ENCODE data around the gene NTRK3. TPM values are rescaled to one million over a fixed set of nuclear protein-coding genes. Genes with fewer than 3 reads are reported as not detected.

Gene NTRK3
- under 1 TPM in 1 of 2 donors, not detected in 1; 0.53 TPM for total RNA-seq

- Mint-ChIP-seq H3K4me3 (peak within 1 kb of the TSS; percentile 72), H3K27ac (no peak within 1 kb of the TSS), H3K27me3 (peaks cover 51% of the 10 kb centered on the region), H3K9me3 (no peaks in the 10 kb centered on the region), H3K36me3 (ENCODE audit: low read depth) (peaks cover 6% of the 10 kb centered on the region), H3K4me1 (peaks cover 4% of the 10 kb centered on the region)
- no peak for ATAC-seq (replicated peaks)
Observed at GRCh38 chr15:88256279-88257230, at the start of gene NTRK3. TSS of gene NTRK3 (minus strand) at chr15:88256739. CDS start at chr15:88256153, 586 bp downstream.

GRCh38 chr15:88303395-88303794, 46.9 kb upstream of the NTRK3 start:
- no peak for ATAC-seq (replicated peaks)
- peaks cover 12% of the 10 kb centered on the region for H3K27me3 Mint-ChIP-seq
- no peak overlapping the region for H3K27ac Mint-ChIP-seq
- no peak overlapping the region for H3K4me3 Mint-ChIP-seq
- H3K36me3 Mint-ChIP-seq (ENCODE audit: low read depth): no peaks in the 10 kb centered on the region
- no peaks in the 10 kb centered on the region for H3K4me1 Mint-ChIP-seq
- no peaks in the 10 kb centered on the region for H3K9me3 Mint-ChIP-seq

GRCh38 chr15:88302373-88302772, 45.8 kb upstream of the NTRK3 start:
- Mint-ChIP-seq H3K27me3 (peaks cover 7% of the 10 kb centered on the region), H3K36me3 (ENCODE audit: low read depth) (no peaks in the 10 kb centered on the region), H3K4me1 (no peaks in the 10 kb centered on the region), H3K4me3 (no peak overlapping the region), H3K9me3 (no peaks in the 10 kb centered on the region), H3K27ac (no peak overlapping the region)
- ATAC-seq (replicated peaks): no peak

- Mint-ChIP-seq H3K9me3 (no peaks in the 10 kb centered on the region), H3K27me3 (peaks cover 7% of the 10 kb centered on the region), H3K27ac (no peak overlapping the region), H3K36me3 (ENCODE audit: low read depth) (no peaks in the 10 kb centered on the region), H3K4me3 (no peak overlapping the region), H3K4me1 (no peaks in the 10 kb centered on the region)
- ATAC-seq (replicated peaks): no peak
Observed at GRCh38 chr15:88301311-88301710, 44.8 kb upstream of the NTRK3 start.

GRCh38 chr15:88300861-88301260, 44.3 kb upstream of the NTRK3 start:
- H3K4me3 Mint-ChIP-seq: no peak overlapping the region
- H3K27ac Mint-ChIP-seq: no peak overlapping the region
- H3K27me3 Mint-ChIP-seq: peaks cover 7% of the 10 kb centered on the region
- H3K9me3 Mint-ChIP-seq: no peaks in the 10 kb centered on the region
- no peak for ATAC-seq (replicated peaks)
- H3K36me3 Mint-ChIP-seq (ENCODE audit: low read depth): no peaks in the 10 kb centered on the region
- H3K4me1 Mint-ChIP-seq: no peaks in the 10 kb centered on the region

- H3K27ac Mint-ChIP-seq: no peak overlapping the region
- H3K36me3 Mint-ChIP-seq (ENCODE audit: low read depth): no peaks in the 10 kb centered on the region
- no peak for ATAC-seq (replicated peaks)
- no peak overlapping the region for H3K4me3 Mint-ChIP-seq
- H3K27me3 Mint-ChIP-seq: peaks cover 6% of the 10 kb centered on the region
- H3K9me3 Mint-ChIP-seq: no peaks in the 10 kb centered on the region
- H3K4me1 Mint-ChIP-seq: no peaks in the 10 kb centered on the region
Observed at GRCh38 chr15:88300089-88300488, 43.5 kb upstream of the NTRK3 start.

- H3K36me3 Mint-ChIP-seq (ENCODE audit: low read depth): no peaks in the 10 kb centered on the region
- H3K4me3 Mint-ChIP-seq: no peak overlapping the region
- ATAC-seq (replicated peaks): no peak
- no peaks in the 10 kb centered on the region for H3K4me1 Mint-ChIP-seq
- H3K27ac Mint-ChIP-seq: no peak overlapping the region
- H3K9me3 Mint-ChIP-seq: no peaks in the 10 kb centered on the region
- peaks cover 9% of the 10 kb centered on the region for H3K27me3 Mint-ChIP-seq
Observed at GRCh38 chr15:88299497-88299896, 43.0 kb upstream of the NTRK3 start.

- Mint-ChIP-seq H3K36me3 (ENCODE audit: low read depth) (no peaks in the 10 kb centered on the region), H3K4me3 (no peak overlapping the region), H3K27me3 (peaks cover 27% of the 10 kb centered on the region), H3K9me3 (no peaks in the 10 kb centered on the region), H3K27ac (no peak overlapping the region), H3K4me1 (no peaks in the 10 kb centered on the region)
- ATAC-seq (replicated peaks): no peak
Observed at GRCh38 chr15:88288661-88289060, 32.1 kb upstream of the NTRK3 start.

GRCh38 chr15:88288206-88288605, 31.7 kb upstream of the NTRK3 start:
- no peaks in the 10 kb centered on the region for H3K36me3 Mint-ChIP-seq (ENCODE audit: low read depth)
- no peaks in the 10 kb centered on the region for H3K4me1 Mint-ChIP-seq
- H3K27me3 Mint-ChIP-seq: peaks cover 31% of the 10 kb centered on the region

GRCh38 chr15:88284318-88284998, 27.9 kb upstream of the NTRK3 start:
- Mint-ChIP-seq H3K9me3 (no peaks in the 10 kb centered on the region), H3K27me3 (peaks cover 45% of the 10 kb centered on the region), H3K27ac (no peak overlapping the region), H3K4me3 (no peak overlapping the region), H3K36me3 (ENCODE audit: low read depth) (no peaks in the 10 kb centered on the region), H3K4me1 (no peaks in the 10 kb centered on the region)
- ATAC-seq (replicated peaks): no peak

More at GRCh38 chr15:88288206-88288605, 31.7 kb upstream of the NTRK3 start:
- Mint-ChIP-seq H3K27ac (no peak overlapping the region), H3K9me3 (no peaks in the 10 kb centered on the region), H3K4me3 (no peak overlapping the region)
- ATAC-seq (replicated peaks): no peak

GRCh38 chr15:88282614-88283013, 26.1 kb upstream of the NTRK3 start:
- H3K36me3 Mint-ChIP-seq (ENCODE audit: low read depth): no peaks in the 10 kb centered on the region
- H3K27me3 Mint-ChIP-seq: peaks cover 47% of the 10 kb centered on the region
- ATAC-seq (replicated peaks): no peak
- H3K9me3 Mint-ChIP-seq: no peaks in the 10 kb centered on the region
- no peaks in the 10 kb centered on the region for H3K4me1 Mint-ChIP-seq
- no peak overlapping the region for H3K4me3 Mint-ChIP-seq
- H3K27ac Mint-ChIP-seq: no peak overlapping the region

- Mint-ChIP-seq H3K36me3 (ENCODE audit: low read depth) (no peaks in the 10 kb centered on the region), H3K4me3 (no peak overlapping the region), H3K9me3 (no peaks in the 10 kb centered on the region), H3K27ac (no peak overlapping the region), H3K27me3 (peaks cover 26% of the 10 kb centered on the region), H3K4me1 (no peaks in the 10 kb centered on the region)
- ATAC-seq (replicated peaks): no peak
Observed at GRCh38 chr15:88276821-88277410, 20.4 kb upstream of the NTRK3 start.

- Mint-ChIP-seq H3K4me1 (no peaks in the 10 kb centered on the region), H3K9me3 (no peaks in the 10 kb centered on the region), H3K27ac (no peak overlapping the region), H3K36me3 (ENCODE audit: low read depth) (no peaks in the 10 kb centered on the region), H3K4me3 (no peak overlapping the region), H3K27me3 (peaks cover 27% of the 10 kb centered on the region)
- no peak for ATAC-seq (replicated peaks)
Observed at GRCh38 chr15:88275804-88276203, 19.3 kb upstream of the NTRK3 start.

- Mint-ChIP-seq H3K36me3 (ENCODE audit: low read depth) (no peaks in the 10 kb centered on the region), H3K27me3 (peaks cover 22% of the 10 kb centered on the region), H3K4me1 (no peaks in the 10 kb centered on the region), H3K9me3 (no peaks in the 10 kb centered on the region), H3K4me3 (no peak overlapping the region), H3K27ac (no peak overlapping the region)
- ATAC-seq (replicated peaks): peak; percentile 74
Observed at GRCh38 chr15:88274553-88275460, 18.3 kb upstream of the NTRK3 start.
